Measurements from ENCODE around the gene INA.
A peak's percentile ranks its signal among the peaks of the same experiment; 100 is the strongest.
"Not testable (repeated sequence)": the region's sequence is repeated elsewhere in the genome, so short reads cannot be mapped to it uniquely, and the experiment has no call there.

Gene INA

GRCh38 chr10:103276896-103277712 lies at the start of gene INA:
INA (plus strand) TSS chr10:103277138; CDS start chr10:103277212, 74 bp downstream.
- TF ChIP-seq GATA3 (IDR thresholded peaks at IDR 0.05; ENCODE audit: low read depth, low read length) = no peak
- TF ChIP-seq GATA2 (IDR thresholded peaks at IDR 0.05; ENCODE audit: low read depth, low read length) = peak; percentile 21; the same call in 1 of the 2 replicates

- TF ChIP-seq GATA3 (IDR thresholded peaks at IDR 0.05; ENCODE audit: low read depth, low read length) (no peak), GATA2 (IDR thresholded peaks at IDR 0.05; ENCODE audit: low read depth, low read length) (no peak)
Observed at GRCh38 chr10:103227416-103227815, 49.5 kb upstream of the INA start.

GRCh38 chr10:103231047-103231551 lies 45.8 kb upstream of the INA start:
- TF ChIP-seq GATA3 (IDR thresholded peaks at IDR 0.05; ENCODE audit: low read depth, low read length) (no peak), GATA2 (IDR thresholded peaks at IDR 0.05; ENCODE audit: low read depth, low read length) (no peak)

- no peak for TF ChIP-seq GATA3 (IDR thresholded peaks at IDR 0.05; ENCODE audit: low read depth, low read length)
- TF ChIP-seq GATA2 (IDR thresholded peaks at IDR 0.05; ENCODE audit: low read depth, low read length) = no peak
Observed at GRCh38 chr10:103232131-103232673, 44.7 kb upstream of the INA start.

- TF ChIP-seq GATA3 (IDR thresholded peaks at IDR 0.05; ENCODE audit: low read depth, low read length) (no peak), GATA2 (IDR thresholded peaks at IDR 0.05; ENCODE audit: low read depth, low read length) (no peak)
Observed at GRCh38 chr10:103232772-103233488, 44.0 kb upstream of the INA start.

- TF ChIP-seq GATA3 (IDR thresholded peaks at IDR 0.05; ENCODE audit: low read depth, low read length) (no peak), GATA2 (IDR thresholded peaks at IDR 0.05; ENCODE audit: low read depth, low read length) (no peak)
Observed at GRCh38 chr10:103235775-103236174, 41.2 kb upstream of the INA start.

GRCh38 chr10:103238506-103239252 lies 38.3 kb upstream of the INA start:
- TF ChIP-seq GATA3 (IDR thresholded peaks at IDR 0.05; ENCODE audit: low read depth, low read length) (no peak), GATA2 (IDR thresholded peaks at IDR 0.05; ENCODE audit: low read depth, low read length) (no peak)

- TF ChIP-seq GATA2 (IDR thresholded peaks at IDR 0.05; ENCODE audit: low read depth, low read length) (no peak), GATA3 (IDR thresholded peaks at IDR 0.05; ENCODE audit: low read depth, low read length) (no peak)
Observed at GRCh38 chr10:103241262-103242011, 35.5 kb upstream of the INA start.

GRCh38 chr10:103244666-103245271 lies 32.2 kb upstream of the INA start:
- TF ChIP-seq GATA3 (IDR thresholded peaks at IDR 0.05; ENCODE audit: low read depth, low read length) (no peak), GATA2 (IDR thresholded peaks at IDR 0.05; ENCODE audit: low read depth, low read length) (no peak)

GRCh38 chr10:103245587-103245986 lies 31.4 kb upstream of the INA start, which contains the start of gene RPEL1:
RPEL1 (plus strand) TSS chr10:103245887; CDS start chr10:103245997, 110 bp downstream.
- not testable (repeated sequence) for TF ChIP-seq GATA2, GATA3 (IDR thresholded peaks at IDR 0.05; ENCODE audit: low read depth, low read length)

- TF ChIP-seq GATA3 (IDR thresholded peaks at IDR 0.05; ENCODE audit: low read depth, low read length) (no peak), GATA2 (IDR thresholded peaks at IDR 0.05; ENCODE audit: low read depth, low read length) (no peak)
Observed at GRCh38 chr10:103246324-103246723, 30.6 kb upstream of the INA start.

- TF ChIP-seq GATA3 (IDR thresholded peaks at IDR 0.05; ENCODE audit: low read depth, low read length) = no peak
Observed at GRCh38 chr10:103254113-103254512, 22.8 kb upstream of the INA start.
